Endothelial cell (in vitro differentiated cells): Measurements from ENCODE around the gene CDK7. TPM values are rescaled to one million over a fixed set of nuclear protein-coding genes. Genes with fewer than 3 reads are reported as not detected.

ENCODE experiments used
- DNase-seq: peaks from one replicate; pipeline ENCODE4 v3.0.0; 2021; ENCODE audit warnings: low spot score
- H3K27ac Mint-ChIP-seq: one replicate; pipeline ENCODE4 v1.8.0; 2021; ENCODE audit warnings: mixed read lengths, inconsistent platforms; ENCODE audit not compliant: unreplicated experiment
- H3K27me3 Mint-ChIP-seq: one replicate; pipeline ENCODE4 v1.8.0; 2021; ENCODE audit warnings: mild to moderate bottlenecking, moderate library complexity, mixed read lengths, inconsistent platforms; ENCODE audit not compliant: unreplicated experiment
- H3K36me3 Mint-ChIP-seq: one replicate; pipeline ENCODE4 v1.8.0; 2021; ENCODE audit warnings: mild to moderate bottlenecking, low read depth, mixed read lengths, inconsistent platforms; ENCODE audit not compliant: unreplicated experiment
- H3K4me1 Mint-ChIP-seq: one replicate; pipeline ENCODE4 v1.8.0; 2021; ENCODE audit warnings: mild to moderate bottlenecking, mixed read lengths, inconsistent platforms; ENCODE audit not compliant: unreplicated experiment
- H3K4me3 Mint-ChIP-seq: one replicate; pipeline ENCODE4 v1.8.0; 2021; ENCODE audit warnings: mild to moderate bottlenecking, mixed read lengths, inconsistent platforms; ENCODE audit not compliant: unreplicated experiment
- H3K9me3 Mint-ChIP-seq: one replicate; pipeline ENCODE4 v1.8.0; 2021; ENCODE audit warnings: mixed read lengths, inconsistent platforms; ENCODE audit not compliant: unreplicated experiment
- CTCF ChIP-seq: fragments of 200-600 bp; sonication (generic); IDR thresholded peaks from one replicate; pipeline ENCODE4 v1.5.0; 2021; ENCODE audit warnings: antibody characterized with exemption; ENCODE audit not compliant: unreplicated experiment
- total RNA-seq: library from RNA; stranded (reverse); fragmentation: NEBNext Ultra II Directional; extraction: Animal tissue kit (Norgen Biotek cat#: 25700); gene quantifications from one replicate; pipeline ENCODE4 v1.2.1, GENCODE V29; 2021; ENCODE audit not compliant: unreplicated experiment

CDK7 gene
- total RNA-seq, 1 donor from 2014 or later, result 21.4 TPM

- H3K4me3 Mint-ChIP-seq, result no peak overlapping the region
- no peaks in the 10 kb centered on the region for H3K4me1 Mint-ChIP-seq
- H3K9me3 Mint-ChIP-seq, result peaks cover 4% of the 10 kb centered on the region
- no peak for TF ChIP-seq CTCF
- H3K36me3 Mint-ChIP-seq, result peaks cover 34% of the 10 kb centered on the region
- no peak for DNase-seq
- H3K27ac Mint-ChIP-seq, result no peak overlapping the region
- H3K27me3 Mint-ChIP-seq, result peaks cover 5% of the 10 kb centered on the region
Observed at GRCh38 chr5:69313428-69313827, 78.7 kb downstream of the CDK7 start.

DNA sequence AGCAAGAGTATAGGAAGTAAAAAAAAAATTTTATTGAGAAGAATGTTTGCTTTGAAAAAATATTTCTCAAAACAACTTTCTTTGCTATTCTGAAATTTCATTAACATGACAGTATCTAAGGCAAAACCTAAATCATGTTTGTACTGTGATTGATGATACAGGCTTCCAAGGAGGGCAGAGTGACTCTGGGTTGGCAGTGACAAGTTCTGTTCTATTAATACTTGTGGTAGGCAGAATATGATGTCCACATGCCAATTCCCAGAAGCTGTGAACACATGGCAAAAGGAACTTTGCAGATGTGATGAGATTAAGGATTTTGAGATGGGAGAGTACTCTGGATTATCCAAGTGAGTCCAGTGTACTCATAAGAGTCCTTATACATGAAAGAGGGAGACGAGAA lies 81.3 kb downstream of the CDK7 start:
- H3K27ac Mint-ChIP-seq, result no peak overlapping the region
- no peaks in the 10 kb centered on the region for H3K9me3 Mint-ChIP-seq
- peaks cover 14% of the 10 kb centered on the region for H3K36me3 Mint-ChIP-seq
- TF ChIP-seq CTCF, result no peak
- H3K27me3 Mint-ChIP-seq, result peaks cover 5% of the 10 kb centered on the region
- no peak overlapping the region for H3K4me3 Mint-ChIP-seq
- no peak for DNase-seq
- H3K4me1 Mint-ChIP-seq, result no peaks in the 10 kb centered on the region

- Mint-ChIP-seq H3K27ac (no peak overlapping the region), H3K4me3 (no peak overlapping the region), H3K9me3 (no peaks in the 10 kb centered on the region), H3K36me3 (peaks cover 10% of the 10 kb centered on the region), H3K4me1 (no peaks in the 10 kb centered on the region), H3K27me3 (peaks cover 5% of the 10 kb centered on the region)
- TF ChIP-seq CTCF, result no peak
- no peak for DNase-seq
Observed at GRCh38 chr5:69317391-69317790, 82.7 kb downstream of the CDK7 start.

DNA sequence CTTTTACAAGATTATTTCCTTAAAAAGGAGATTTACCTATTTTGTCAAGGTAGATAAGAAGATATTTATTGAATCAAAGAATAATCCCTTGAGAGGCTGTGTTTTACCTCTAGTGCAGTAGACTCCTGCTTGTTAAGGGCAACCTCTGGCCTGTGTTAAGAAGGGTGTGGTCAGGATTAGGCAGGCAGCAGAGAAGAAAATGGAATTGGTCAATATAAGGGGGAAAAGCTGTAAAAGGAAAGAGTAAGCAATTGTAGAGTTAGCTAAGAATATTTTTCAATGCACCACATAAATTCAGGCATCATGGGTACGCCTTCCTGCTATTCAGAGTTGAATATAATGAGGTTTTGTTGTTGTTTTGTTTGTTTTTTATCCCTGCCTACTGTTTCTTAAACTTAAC lies 91.7 kb downstream of the CDK7 start:
- no peaks in the 10 kb centered on the region for H3K9me3 Mint-ChIP-seq
- no peak overlapping the region for H3K4me3 Mint-ChIP-seq

More for the DNA sequence above, 91.7 kb downstream of the CDK7 start:
- no peak for TF ChIP-seq CTCF
- DNase-seq, result no peak
- Mint-ChIP-seq H3K36me3 (no peaks in the 10 kb centered on the region), H3K27me3 (no peaks in the 10 kb centered on the region), H3K4me1 (no peaks in the 10 kb centered on the region), H3K27ac (no peak overlapping the region)

Other genes with a start within 250 kb of the CDK7 start
- 28.1 TPM for gene SLC30A5, start 140.9 kb upstream of the CDK7 start, total RNA-seq
- gene CCNB1, start 67.7 kb upstream of the CDK7 start, total RNA-seq, result 42.7 TPM
- 13.1 TPM for gene CENPH, start 45.3 kb upstream of the CDK7 start, total RNA-seq
- gene CCDC125, start 97.9 kb downstream of the CDK7 start, total RNA-seq, result 4.8 TPM
- 27.1 TPM for gene AK6, start 134.6 kb downstream of the CDK7 start, total RNA-seq
- 59.4 TPM for gene TAF9, start 134.6 kb downstream of the CDK7 start, total RNA-seq
- gene RAD17, start 134.9 kb downstream of the CDK7 start, total RNA-seq, result 23.3 TPM
- 6.5 TPM for gene MARVELD2, start 180.2 kb downstream of the CDK7 start, total RNA-seq